ENCODE data around the gene RASL11B. TPM values are rescaled to one million over a fixed set of nuclear protein-coding genes. Genes with fewer than 3 reads are reported as not detected.

The RASL11B gene
- total RNA-seq, 2 donors from 2014 or later = 0.34 to 0.76 TPM

DNA sequence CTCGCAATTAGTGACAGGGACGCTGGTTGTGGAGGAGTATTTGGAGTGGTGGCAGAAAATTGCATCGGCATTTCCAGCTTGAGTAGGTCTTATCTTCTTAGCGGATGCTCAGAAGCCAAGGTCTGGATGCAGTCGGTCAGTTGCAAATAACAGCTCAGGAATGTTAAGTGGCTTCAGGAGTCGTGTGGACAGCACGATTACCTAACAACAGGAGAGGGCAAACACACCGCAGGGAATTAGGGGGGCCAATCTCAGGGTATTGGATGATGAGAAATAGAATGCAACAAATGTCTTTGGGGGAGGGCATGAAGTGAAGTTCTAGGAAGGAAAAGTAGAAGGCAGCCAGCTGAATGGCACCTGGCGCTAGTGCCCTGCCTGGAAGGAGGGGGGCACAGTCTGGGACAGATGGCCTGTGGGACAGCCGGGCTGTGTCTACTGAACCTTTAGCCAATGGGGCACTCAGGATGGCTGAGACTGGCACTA is 11.8 kb downstream of the RASL11B start:
- no peaks in the 10 kb centered on the region for H3K4me1 Mint-ChIP-seq
- H3K9me3 Mint-ChIP-seq = no peaks in the 10 kb centered on the region
- peaks cover 31% of the 10 kb centered on the region for H3K36me3 Mint-ChIP-seq (ENCODE audit: low read depth)
- no peak overlapping the region for H3K4me3 Mint-ChIP-seq
- no peak for ATAC-seq (replicated peaks)
- H3K27ac Mint-ChIP-seq = no peak overlapping the region
- H3K27me3 Mint-ChIP-seq = no peaks in the 10 kb centered on the region

GRCh38 chr4:52874948-52875347 is 12.8 kb downstream of the RASL11B start:
- Mint-ChIP-seq H3K9me3 (no peaks in the 10 kb centered on the region), H3K27me3 (no peaks in the 10 kb centered on the region), H3K4me1 (no peaks in the 10 kb centered on the region), H3K36me3 (ENCODE audit: low read depth) (peaks cover 31% of the 10 kb centered on the region), H3K4me3 (no peak overlapping the region), H3K27ac (no peak overlapping the region)
- no peak for ATAC-seq (replicated peaks)

DNA sequence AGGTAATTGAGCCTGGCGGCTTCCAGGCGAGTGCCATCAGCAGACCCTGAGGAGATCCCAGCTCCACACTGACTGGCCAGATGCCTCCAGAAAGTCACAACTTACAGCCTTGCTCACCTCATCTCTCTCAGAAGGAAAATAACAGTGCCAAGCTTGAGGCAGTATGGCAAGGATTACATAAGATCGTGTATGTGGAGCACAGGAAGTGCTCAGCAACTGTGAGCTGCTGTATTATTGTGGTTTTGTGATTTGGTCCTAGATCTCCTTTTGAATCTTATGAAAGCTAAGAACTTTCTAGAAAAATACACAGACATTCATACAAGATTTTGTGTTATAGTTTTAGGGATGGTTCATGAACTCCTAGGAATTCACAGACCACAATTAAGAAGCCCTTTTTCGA is 14.0 kb downstream of the RASL11B start:
- Mint-ChIP-seq H3K4me3 (no peak overlapping the region), H3K27me3 (no peaks in the 10 kb centered on the region), H3K9me3 (no peaks in the 10 kb centered on the region), H3K4me1 (no peaks in the 10 kb centered on the region), H3K36me3 (ENCODE audit: low read depth) (peaks cover 26% of the 10 kb centered on the region), H3K27ac (no peak overlapping the region)
- no peak for ATAC-seq (replicated peaks)

- H3K27ac Mint-ChIP-seq = no peak overlapping the region
- no peaks in the 10 kb centered on the region for H3K9me3 Mint-ChIP-seq
- no peaks in the 10 kb centered on the region for H3K4me1 Mint-ChIP-seq
- no peak overlapping the region for H3K4me3 Mint-ChIP-seq
- no peaks in the 10 kb centered on the region for H3K27me3 Mint-ChIP-seq
- H3K36me3 Mint-ChIP-seq (ENCODE audit: low read depth) = peaks cover 18% of the 10 kb centered on the region
- no peak for ATAC-seq (replicated peaks)
Observed at GRCh38 chr4:52877036-52877435, 14.9 kb downstream of the RASL11B start.

DNA sequence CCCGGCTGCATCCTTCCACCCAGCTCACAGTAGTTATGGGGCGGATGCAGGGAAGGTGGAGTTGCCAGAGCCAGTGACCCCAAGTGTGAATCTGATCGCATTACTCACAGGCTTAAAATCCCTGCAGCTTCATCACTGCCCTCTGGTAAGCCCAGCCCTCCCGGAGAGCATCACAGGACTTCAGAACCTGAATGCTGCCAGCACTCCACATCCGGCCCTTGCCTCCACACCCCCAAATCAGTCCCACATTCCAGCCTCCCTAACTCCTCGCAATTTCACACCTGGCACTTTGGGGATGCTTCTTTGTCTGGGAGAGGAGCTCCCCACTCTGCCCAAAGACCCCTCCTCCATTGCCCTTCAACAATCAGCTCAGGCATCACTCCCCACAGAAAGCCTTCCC is 15.6 kb downstream of the RASL11B start:
- no peak for ATAC-seq (replicated peaks)
- no peaks in the 10 kb centered on the region for H3K27me3 Mint-ChIP-seq
- H3K27ac Mint-ChIP-seq = no peak overlapping the region
- no peaks in the 10 kb centered on the region for H3K4me1 Mint-ChIP-seq
- no peak overlapping the region for H3K4me3 Mint-ChIP-seq
- no peaks in the 10 kb centered on the region for H3K9me3 Mint-ChIP-seq
- peaks cover 12% of the 10 kb centered on the region for H3K36me3 Mint-ChIP-seq (ENCODE audit: low read depth)

DNA sequence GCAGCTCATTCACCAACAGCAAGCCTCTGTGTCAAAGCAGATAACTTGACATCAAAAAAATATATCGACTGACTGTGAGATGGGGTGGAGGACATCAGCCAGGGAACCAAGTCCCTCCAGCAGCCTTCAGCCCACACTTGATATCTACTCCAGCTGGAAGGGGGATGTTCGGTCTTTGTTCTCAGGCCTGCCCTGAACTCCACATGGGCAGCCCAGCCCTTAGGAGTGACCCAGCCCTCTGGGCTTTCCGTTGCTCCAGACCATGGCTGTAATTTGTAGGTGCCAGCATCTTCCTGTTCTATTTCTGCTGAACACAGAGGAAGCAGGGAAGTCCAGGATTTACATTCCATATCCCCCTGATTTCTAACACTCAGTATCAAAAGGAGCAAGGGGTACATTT is 17.4 kb downstream of the RASL11B start:
- Mint-ChIP-seq H3K36me3 (ENCODE audit: low read depth) (no peaks in the 10 kb centered on the region), H3K4me3 (no peak overlapping the region), H3K27ac (no peak overlapping the region), H3K27me3 (no peaks in the 10 kb centered on the region), H3K9me3 (no peaks in the 10 kb centered on the region), H3K4me1 (no peaks in the 10 kb centered on the region)
- ATAC-seq (replicated peaks) = no peak

GRCh38 chr4:52880994-52881393 is 18.9 kb downstream of the RASL11B start:
- Mint-ChIP-seq H3K36me3 (ENCODE audit: low read depth) (no peaks in the 10 kb centered on the region), H3K9me3 (no peaks in the 10 kb centered on the region), H3K4me1 (no peaks in the 10 kb centered on the region), H3K27me3 (no peaks in the 10 kb centered on the region), H3K4me3 (no peak overlapping the region), H3K27ac (no peak overlapping the region)
- no peak for ATAC-seq (replicated peaks)

DNA sequence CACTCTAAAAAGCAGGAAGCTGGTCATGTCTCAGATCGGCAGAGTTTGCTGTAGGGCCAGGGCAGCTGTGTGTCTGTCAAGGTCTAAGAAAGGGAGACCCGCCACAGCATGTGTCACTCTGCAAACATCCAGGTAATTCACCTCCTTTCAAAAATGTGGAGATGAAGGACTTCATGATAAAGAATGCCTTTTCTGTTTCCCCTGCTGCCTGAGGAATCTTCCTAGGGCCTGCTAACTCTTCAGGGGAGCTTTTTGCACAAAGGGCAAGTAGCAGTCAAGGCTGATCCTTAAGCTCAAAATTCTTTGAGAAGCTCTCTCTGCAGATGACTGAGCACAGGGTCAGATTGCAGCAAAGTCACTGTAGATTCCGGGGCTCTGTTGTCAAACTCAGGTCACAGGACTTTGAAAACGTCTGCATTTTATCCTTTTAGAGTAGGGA is 21.1 kb downstream of the RASL11B start:
- no peaks in the 10 kb centered on the region for H3K9me3 Mint-ChIP-seq
- H3K4me3 Mint-ChIP-seq = no peak overlapping the region
- no peak for ATAC-seq (replicated peaks)
- no peaks in the 10 kb centered on the region for H3K36me3 Mint-ChIP-seq (ENCODE audit: low read depth)
- H3K27ac Mint-ChIP-seq = no peak overlapping the region
- no peaks in the 10 kb centered on the region for H3K4me1 Mint-ChIP-seq
- no peaks in the 10 kb centered on the region for H3K27me3 Mint-ChIP-seq

GRCh38 chr4:52883707-52884669 is 21.9 kb downstream of the RASL11B start:
- Mint-ChIP-seq H3K27ac (no peak overlapping the region), H3K36me3 (ENCODE audit: low read depth) (no peaks in the 10 kb centered on the region), H3K9me3 (no peaks in the 10 kb centered on the region), H3K27me3 (no peaks in the 10 kb centered on the region), H3K4me1 (no peaks in the 10 kb centered on the region), H3K4me3 (no peak overlapping the region)
- no peak for ATAC-seq (replicated peaks)

- Mint-ChIP-seq H3K4me1 (peaks cover 7% of the 10 kb centered on the region), H3K27ac (peak overlapping the region; percentile 11)
- ATAC-seq (replicated peaks) = no peak
Observed at GRCh38 chr4:52884994-52885393, 22.9 kb downstream of the RASL11B start.

GRCh38 chr4:52889354-52889753 is 27.2 kb downstream of the RASL11B start:
- Mint-ChIP-seq H3K27ac (peak overlapping the region; percentile 61), H3K9me3 (peaks cover 5% of the 10 kb centered on the region)
- ATAC-seq (replicated peaks) = no peak

More at GRCh38 chr4:52884994-52885393, 22.9 kb downstream of the RASL11B start:
- no peaks in the 10 kb centered on the region for H3K36me3 Mint-ChIP-seq (ENCODE audit: low read depth)
- H3K9me3 Mint-ChIP-seq = peaks cover 5% of the 10 kb centered on the region
- no peak overlapping the region for H3K4me3 Mint-ChIP-seq
- no peaks in the 10 kb centered on the region for H3K27me3 Mint-ChIP-seq

DNA sequence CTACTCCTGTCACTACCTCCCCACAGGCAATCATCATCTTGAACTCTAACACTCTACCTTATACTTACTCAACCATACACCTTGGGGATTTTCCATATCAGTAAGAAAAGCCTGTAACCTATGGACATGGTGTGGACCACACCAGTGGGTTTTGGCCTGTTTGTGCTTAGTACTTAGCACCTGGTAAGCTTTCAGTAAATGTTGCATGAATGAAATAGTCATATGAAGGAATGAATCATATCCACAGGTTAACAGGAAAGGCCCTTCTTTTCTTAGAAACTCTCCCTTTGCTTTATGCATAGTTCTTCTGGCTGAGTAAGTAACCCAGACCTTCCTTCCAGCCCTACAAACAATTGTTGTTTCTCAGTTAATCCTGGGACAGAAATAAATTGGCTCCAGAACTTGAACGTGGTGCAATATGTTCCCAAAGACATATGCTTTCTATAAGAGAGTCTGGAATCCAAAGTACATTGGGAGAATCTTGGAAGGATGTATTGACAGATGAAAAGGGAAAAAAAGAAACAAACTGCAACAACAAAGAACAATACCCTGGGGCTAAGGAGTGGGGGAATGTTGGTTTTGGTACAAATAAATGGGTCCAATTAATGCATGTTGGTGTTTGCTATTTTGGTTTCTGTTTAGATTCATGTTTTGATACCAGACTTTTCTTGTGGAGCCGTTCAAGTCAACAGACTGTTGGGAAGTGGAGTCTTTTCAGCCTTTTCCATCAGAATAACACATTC is 27.8 kb downstream of the RASL11B start:
- no peaks in the 10 kb centered on the region for H3K27me3 Mint-ChIP-seq
- ATAC-seq (replicated peaks) = peak; percentile 91
- H3K4me3 Mint-ChIP-seq = peak overlapping the region; percentile 44
- H3K4me1 Mint-ChIP-seq = peaks cover 9% of the 10 kb centered on the region
- peak overlapping the region; percentile 61 for H3K27ac Mint-ChIP-seq
- no peaks in the 10 kb centered on the region for H3K36me3 Mint-ChIP-seq (ENCODE audit: low read depth)
- H3K9me3 Mint-ChIP-seq = peaks cover 5% of the 10 kb centered on the region

More at GRCh38 chr4:52889354-52889753, 27.2 kb downstream of the RASL11B start:
- Mint-ChIP-seq H3K4me3 (peak overlapping the region; percentile 44), H3K27me3 (no peaks in the 10 kb centered on the region), H3K4me1 (peaks cover 9% of the 10 kb centered on the region), H3K36me3 (ENCODE audit: low read depth) (no peaks in the 10 kb centered on the region)

GRCh38 chr4:52890521-52890791 is 28.3 kb downstream of the RASL11B start:
- no peaks in the 10 kb centered on the region for H3K36me3 Mint-ChIP-seq (ENCODE audit: low read depth)
- peak; percentile 48 for ATAC-seq (replicated peaks)
- peaks cover 9% of the 10 kb centered on the region for H3K4me1 Mint-ChIP-seq
- peak overlapping the region; percentile 61 for H3K27ac Mint-ChIP-seq
- H3K4me3 Mint-ChIP-seq = peak overlapping the region; percentile 44
- H3K27me3 Mint-ChIP-seq = no peaks in the 10 kb centered on the region
- peaks cover 5% of the 10 kb centered on the region for H3K9me3 Mint-ChIP-seq

DNA sequence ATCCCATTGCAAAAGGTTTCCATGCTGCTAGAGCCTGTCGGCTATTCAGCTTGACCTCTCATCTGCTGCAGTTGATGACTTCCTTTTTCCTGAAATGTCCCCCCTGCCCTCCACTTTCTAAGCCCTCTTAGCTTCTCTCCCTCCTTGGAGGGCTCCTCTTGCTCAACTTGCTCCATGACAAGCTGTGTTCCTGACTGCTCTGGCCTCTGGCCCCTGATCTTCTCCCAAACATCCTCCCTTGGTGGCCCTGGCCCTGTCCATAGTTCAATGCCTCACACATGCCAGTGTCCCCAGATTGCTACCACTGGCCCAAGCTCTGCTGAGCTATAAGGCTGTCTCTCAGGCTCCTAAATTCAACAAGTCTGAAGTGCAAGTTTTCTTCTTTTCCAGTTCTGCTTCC is 29.6 kb downstream of the RASL11B start:
- Mint-ChIP-seq H3K4me1 (peaks cover 9% of the 10 kb centered on the region), H3K9me3 (peaks cover 5% of the 10 kb centered on the region), H3K27ac (peak overlapping the region; percentile 4), H3K36me3 (ENCODE audit: low read depth) (no peaks in the 10 kb centered on the region), H3K4me3 (no peak overlapping the region), H3K27me3 (no peaks in the 10 kb centered on the region)
- no peak for ATAC-seq (replicated peaks)

GRCh38 chr4:52892880-52893279 is 30.8 kb downstream of the RASL11B start:
- H3K4me3 Mint-ChIP-seq = no peak overlapping the region
- no peaks in the 10 kb centered on the region for H3K27me3 Mint-ChIP-seq
- H3K9me3 Mint-ChIP-seq = peaks cover 5% of the 10 kb centered on the region
- ATAC-seq (replicated peaks) = no peak
- H3K4me1 Mint-ChIP-seq = peaks cover 9% of the 10 kb centered on the region
- H3K27ac Mint-ChIP-seq = peak overlapping the region; percentile 29
- H3K36me3 Mint-ChIP-seq (ENCODE audit: low read depth) = no peaks in the 10 kb centered on the region

All from activated T-helper 17 cell treated with anti-CD3 and anti-CD28 coated beads, Interleukin-2, amount 50 U/mL, for 72 hours (primary cell).